GM21381 (cell line): ENCODE results near the gene PIP4K2B.
"Not testable (repeated sequence)": the region's sequence is repeated elsewhere in the genome, so short reads cannot be mapped to it uniquely, and the experiment has no call there.

Experiments used
- ATAC-seq: cut with Tn5 transposase; IDR thresholded peaks from one replicate; pipeline ENCODE4 v1.9.1; 2021; ENCODE audit warnings: mild to moderate bottlenecking, moderate library complexity; ENCODE audit not compliant: unreplicated experiment

Gene PIP4K2B

GRCh38 chr17:38730526-38731379 is 68.6 kb downstream of the PIP4K2B start:
- ATAC-seq, result no peak

GRCh38 chr17:38729886-38730525 is 69.3 kb downstream of the PIP4K2B start, which contains the start of gene CISD3:
Gene CISD3, plus strand, starts transcription at chr17:38730341. Its CDS starts 18 bp downstream, at chr17:38730359.
- ATAC-seq, result peak; percentile 75

- ATAC-seq, result no peak
Observed at GRCh38 chr17:38729368-38729885, 69.9 kb downstream of the PIP4K2B start.

GRCh38 chr17:38728290-38728831 is 71.0 kb downstream of the PIP4K2B start:
- no peak for ATAC-seq

- no peak for ATAC-seq
Observed at GRCh38 chr17:38727736-38728135, 71.6 kb downstream of the PIP4K2B start.

- ATAC-seq, result not testable (repeated sequence)
Observed at GRCh38 chr17:38726145-38726544, 73.2 kb downstream of the PIP4K2B start.

- no peak for ATAC-seq
Observed at GRCh38 chr17:38725066-38725465, 74.3 kb downstream of the PIP4K2B start.

- no peak for ATAC-seq
Observed at GRCh38 chr17:38724337-38724988, 74.9 kb downstream of the PIP4K2B start.

GRCh38 chr17:38721802-38722201 is 77.6 kb downstream of the PIP4K2B start:
- no peak for ATAC-seq

- no peak for ATAC-seq
Observed at GRCh38 chr17:38720941-38721340, 78.4 kb downstream of the PIP4K2B start.

GRCh38 chr17:38719943-38720641 is 79.3 kb downstream of the PIP4K2B start:
- ATAC-seq, result no peak

GRCh38 chr17:38719289-38719942 is 79.9 kb downstream of the PIP4K2B start:
- ATAC-seq, result no peak

GRCh38 chr17:38717139-38717745 is 82.1 kb downstream of the PIP4K2B start:
- no peak for ATAC-seq

GRCh38 chr17:38716368-38717005 is 82.9 kb downstream of the PIP4K2B start:
- ATAC-seq, result no peak
